Loucy (cell line): Measurements from ENCODE around the gene FNDC1.

Experiments used
- CTCF ChIP-seq: fragments of 200-600 bp; sonication (generic); conservative IDR thresholded peaks from 2 replicates; pipeline ENCODE4 v1.5.1; 2014; ENCODE audit warnings: mild to moderate bottlenecking, antibody characterized with exemption, low read length
- EZH2phosphoT487 ChIP-seq: fragments of 200-600 bp; IDR thresholded peaks from 2 replicates; pipeline ENCODE4 v1.6.1; 2018; ENCODE audit warnings: antibody characterized with exemption, mild to moderate bottlenecking, moderate library complexity, borderline replicate concordance

GRCh38 chr6:159157431-159157830, 11.8 kb upstream of the FNDC1 start:
- no peak for TF ChIP-seq CTCF
- TF ChIP-seq EZH2phosphoT487, result no peak
